ENCODE measurements around the gene ORMDL1. TPM values are rescaled to one million over a fixed set of nuclear protein-coding genes. Genes with fewer than 3 reads are reported as not detected.

ORMDL1 gene
- total and polyA plus RNA-seq, 2 of the 13 experiments (the other 11 are each of a cell fraction or from before 2014, with no cell fraction given): 67.5 to 160 TPM

DNA sequence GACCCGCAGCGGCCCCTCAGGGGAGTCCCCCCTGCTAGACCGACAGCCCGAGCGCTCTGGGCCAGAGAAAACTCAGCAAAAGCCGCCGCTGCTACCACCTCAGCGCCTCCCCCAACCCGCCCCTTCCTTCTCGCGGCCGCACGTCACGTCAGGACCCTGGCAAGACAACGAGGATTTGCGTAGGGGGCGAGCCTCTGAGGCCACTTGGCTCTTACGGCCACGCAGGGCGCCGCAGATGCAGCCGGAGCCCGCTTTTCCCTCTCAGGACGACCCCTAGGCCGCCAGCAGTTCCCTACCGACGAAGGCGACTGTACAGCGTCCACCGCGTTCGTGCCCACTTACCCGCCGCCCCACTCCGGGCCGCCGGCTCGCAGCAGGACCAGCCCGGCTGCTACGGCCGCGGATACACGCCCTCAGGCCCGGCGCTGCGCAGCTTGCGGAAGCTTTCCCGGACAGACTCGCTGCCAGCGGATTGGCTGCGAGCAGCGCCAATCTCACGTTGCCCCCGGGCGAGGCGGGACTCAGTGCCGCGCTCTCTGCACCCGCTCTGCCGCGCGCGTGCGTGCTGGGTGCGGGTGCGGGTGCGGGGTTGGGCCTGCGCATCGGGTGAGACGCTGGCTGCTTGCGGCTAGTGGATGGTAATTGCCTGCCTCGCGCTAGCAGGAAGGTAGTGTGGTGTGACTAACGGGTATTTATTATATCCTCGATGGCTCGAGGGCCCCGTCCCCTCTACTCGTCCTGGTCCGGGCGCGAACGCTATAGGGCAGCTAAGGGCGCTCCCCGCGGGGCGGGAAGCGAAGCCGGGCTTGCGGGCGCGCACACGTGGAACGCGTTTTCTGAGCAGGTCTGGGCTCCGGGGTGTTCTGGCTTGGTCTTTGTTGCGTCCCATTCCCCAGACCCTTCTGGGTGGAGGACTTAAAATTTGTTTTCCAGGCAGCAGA lies at the start of gene ORMDL1, which contains the start of gene PMS1 (continued):
- TF ChIP-seq, protein P1, sequence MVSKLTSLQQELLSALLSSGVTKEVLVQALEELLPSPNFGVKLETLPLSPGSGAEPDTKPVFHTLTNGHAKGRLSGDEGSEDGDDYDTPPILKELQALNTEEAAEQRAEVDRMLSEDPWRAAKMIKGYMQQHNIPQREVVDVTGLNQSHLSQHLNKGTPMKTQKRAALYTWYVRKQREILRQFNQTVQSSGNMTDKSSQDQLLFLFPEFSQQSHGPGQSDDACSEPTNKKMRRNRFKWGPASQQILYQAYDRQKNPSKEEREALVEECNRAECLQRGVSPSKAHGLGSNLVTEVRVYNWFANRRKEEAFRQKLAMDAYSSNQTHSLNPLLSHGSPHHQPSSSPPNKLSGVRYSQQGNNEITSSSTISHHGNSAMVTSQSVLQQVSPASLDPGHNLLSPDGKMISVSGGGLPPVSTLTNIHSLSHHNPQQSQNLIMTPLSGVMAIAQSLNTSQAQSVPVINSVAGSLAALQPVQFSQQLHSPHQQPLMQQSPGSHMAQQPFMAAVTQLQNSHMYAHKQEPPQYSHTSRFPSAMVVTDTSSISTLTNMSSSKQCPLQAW (CRISPR knock-in tag; IDR thresholded peaks at IDR 0.05): peak; percentile 93
- TF ChIP-seq SMAD9 (CRISPR knock-in tag; IDR thresholded peaks at IDR 0.05) (peak; percentile 93; the same call in 1 of the 2 replicates), KLF15 (CRISPR knock-in tag; IDR thresholded peaks at IDR 0.05; ENCODE audit: borderline replicate concordance) (peak; percentile 71), SRY (CRISPR knock-in tag; IDR thresholded peaks at IDR 0.05) (peak; percentile 97), SUZ12 (IDR thresholded peaks at IDR 0.05; ENCODE audit: low read depth, low read length) (no peak), ZNF75D (CRISPR knock-in tag; IDR thresholded peaks at IDR 0.05; ENCODE audit: borderline replicate concordance) (no peak), ZMYM2 (CRISPR knock-in tag; IDR thresholded peaks at IDR 0.05) (peak; percentile 86; the same call in 1 of the 2 replicates), PAF1 (CRISPR knock-in tag; IDR thresholded peaks at IDR 0.05) (no peak), ZNF354B (CRISPR knock-in tag; IDR thresholded peaks at IDR 0.05) (peak; percentile 89; the same call in 1 of the 2 replicates), ISX (CRISPR knock-in tag; conservative IDR thresholded peaks at IDR 0.05) (peak; percentile 79; the same call in 1 of the 2 replicates), FOXC1 (CRISPR knock-in tag; IDR thresholded peaks at IDR 0.05; ENCODE audit: borderline replicate concordance) (peak; percentile 94), CCAR2 (optimal IDR thresholded peaks at IDR 0.05; ENCODE audit: low read depth, low read length) (peak; percentile 43), FOXA3 (CRISPR knock-in tag; IDR thresholded peaks at IDR 0.05) (peak; percentile 57; the same call in 1 of the 2 replicates), PHF20 (CRISPR knock-in tag; IDR thresholded peaks at IDR 0.05) (peak; percentile 92), U2AF2 (IDR thresholded peaks at IDR 0.05; ENCODE audit: low read depth, low read length) (peak; percentile 79; the same call in 1 of the 2 replicates), KDM6A (CRISPR knock-in tag; IDR thresholded peaks at IDR 0.05; ENCODE audit: low read depth) (no peak), ZC3H4 (CRISPR knock-in tag; IDR thresholded peaks at IDR 0.05; ENCODE audit: borderline replicate concordance) (peak; percentile 47; the same call in 1 of the 2 replicates), HMG20A (CRISPR knock-in tag; IDR thresholded peaks at IDR 0.05; ENCODE audit: borderline replicate concordance) (peak; percentile 11; the same call in 1 of the 2 replicates)
- TF ChIP-seq, protein P2, sequence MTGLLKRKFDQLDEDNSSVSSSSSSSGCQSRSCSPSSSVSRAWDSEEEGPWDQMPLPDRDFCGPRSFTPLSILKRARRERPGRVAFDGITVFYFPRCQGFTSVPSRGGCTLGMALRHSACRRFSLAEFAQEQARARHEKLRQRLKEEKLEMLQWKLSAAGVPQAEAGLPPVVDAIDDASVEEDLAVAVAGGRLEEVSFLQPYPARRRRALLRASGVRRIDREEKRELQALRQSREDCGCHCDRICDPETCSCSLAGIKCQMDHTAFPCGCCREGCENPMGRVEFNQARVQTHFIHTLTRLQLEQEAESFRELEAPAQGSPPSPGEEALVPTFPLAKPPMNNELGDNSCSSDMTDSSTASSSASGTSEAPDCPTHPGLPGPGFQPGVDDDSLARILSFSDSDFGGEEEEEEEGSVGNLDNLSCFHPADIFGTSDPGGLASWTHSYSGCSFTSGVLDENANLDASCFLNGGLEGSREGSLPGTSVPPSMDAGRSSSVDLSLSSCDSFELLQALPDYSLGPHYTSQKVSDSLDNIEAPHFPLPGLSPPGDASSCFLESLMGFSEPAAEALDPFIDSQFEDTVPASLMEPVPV (CRISPR knock-in tag; IDR thresholded peaks at IDR 0.05): peak; percentile 99
- TF ChIP-seq, protein P3, sequence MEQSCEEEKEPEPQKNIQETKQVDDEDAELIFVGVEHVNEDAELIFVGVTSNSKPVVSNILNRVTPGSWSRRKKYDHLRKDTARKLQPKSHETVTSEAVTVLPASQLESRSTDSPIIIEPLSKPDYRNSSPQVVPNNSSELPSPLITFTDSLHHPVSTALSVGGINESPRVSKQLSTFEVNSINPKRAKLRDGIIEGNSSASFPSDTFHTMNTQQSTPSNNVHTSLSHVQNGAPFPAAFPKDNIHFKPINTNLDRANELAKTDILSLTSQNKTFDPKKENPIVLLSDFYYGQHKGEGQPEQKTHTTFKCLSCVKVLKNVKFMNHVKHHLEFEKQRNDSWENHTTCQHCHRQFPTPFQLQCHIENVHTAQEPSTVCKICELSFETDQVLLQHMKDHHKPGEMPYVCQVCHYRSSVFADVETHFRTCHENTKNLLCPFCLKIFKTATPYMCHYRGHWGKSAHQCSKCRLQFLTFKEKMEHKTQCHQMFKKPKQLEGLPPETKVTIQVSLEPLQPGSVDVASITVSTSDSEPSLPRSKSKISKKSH (CRISPR knock-in tag; IDR thresholded peaks at IDR 0.05; ENCODE audit: borderline replicate concordance): no peak; the same call in 1 of the 2 replicates
- TF ChIP-seq, protein P4, sequence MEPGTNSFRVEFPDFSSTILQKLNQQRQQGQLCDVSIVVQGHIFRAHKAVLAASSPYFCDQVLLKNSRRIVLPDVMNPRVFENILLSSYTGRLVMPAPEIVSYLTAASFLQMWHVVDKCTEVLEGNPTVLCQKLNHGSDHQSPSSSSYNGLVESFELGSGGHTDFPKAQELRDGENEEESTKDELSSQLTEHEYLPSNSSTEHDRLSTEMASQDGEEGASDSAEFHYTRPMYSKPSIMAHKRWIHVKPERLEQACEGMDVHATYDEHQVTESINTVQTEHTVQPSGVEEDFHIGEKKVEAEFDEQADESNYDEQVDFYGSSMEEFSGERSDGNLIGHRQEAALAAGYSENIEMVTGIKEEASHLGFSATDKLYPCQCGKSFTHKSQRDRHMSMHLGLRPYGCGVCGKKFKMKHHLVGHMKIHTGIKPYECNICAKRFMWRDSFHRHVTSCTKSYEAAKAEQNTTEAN (CRISPR knock-in tag; conservative IDR thresholded peaks at IDR 0.05): peak; percentile 18
